ENCODE results near the gene SLC39A2.
"Not testable (repeated sequence)": the region's sequence is repeated elsewhere in the genome, so short reads cannot be mapped to it uniquely, and the experiment has no call there.

SLC39A2 gene

GRCh38 chr14:21026274-21026987 lies 27.3 kb downstream of the SLC39A2 start:
- DNase-seq: no peak

DNA sequence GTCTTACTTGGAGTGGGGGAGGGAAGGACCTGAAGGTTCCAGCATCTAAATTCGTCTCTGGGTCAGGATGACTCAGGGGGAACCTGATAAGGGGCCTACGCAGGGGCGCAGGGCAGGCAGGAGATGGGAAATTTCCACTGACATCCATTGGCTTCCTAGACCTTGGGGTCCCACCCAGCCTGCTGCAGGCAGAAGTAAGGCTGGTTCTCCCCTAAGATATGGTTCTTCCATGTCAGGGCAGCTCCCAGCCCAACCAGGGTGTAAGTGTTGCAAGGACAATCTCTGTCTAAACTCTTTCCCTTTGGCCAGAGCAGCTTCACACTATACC lies 27.9 kb downstream of the SLC39A2 start:
- DNase-seq: no peak

GRCh38 chr14:21029917-21030316 lies 30.8 kb downstream of the SLC39A2 start, which contains the start of gene TPPP2:
Gene TPPP2 (plus strand): TSS chr14:21030217. CDS start chr14:21030582, 365 bp downstream.
- DNase-seq: no peak

GRCh38 chr14:21030531-21030930 lies 31.4 kb downstream of the SLC39A2 start:
- DNase-seq: no peak

DNA sequence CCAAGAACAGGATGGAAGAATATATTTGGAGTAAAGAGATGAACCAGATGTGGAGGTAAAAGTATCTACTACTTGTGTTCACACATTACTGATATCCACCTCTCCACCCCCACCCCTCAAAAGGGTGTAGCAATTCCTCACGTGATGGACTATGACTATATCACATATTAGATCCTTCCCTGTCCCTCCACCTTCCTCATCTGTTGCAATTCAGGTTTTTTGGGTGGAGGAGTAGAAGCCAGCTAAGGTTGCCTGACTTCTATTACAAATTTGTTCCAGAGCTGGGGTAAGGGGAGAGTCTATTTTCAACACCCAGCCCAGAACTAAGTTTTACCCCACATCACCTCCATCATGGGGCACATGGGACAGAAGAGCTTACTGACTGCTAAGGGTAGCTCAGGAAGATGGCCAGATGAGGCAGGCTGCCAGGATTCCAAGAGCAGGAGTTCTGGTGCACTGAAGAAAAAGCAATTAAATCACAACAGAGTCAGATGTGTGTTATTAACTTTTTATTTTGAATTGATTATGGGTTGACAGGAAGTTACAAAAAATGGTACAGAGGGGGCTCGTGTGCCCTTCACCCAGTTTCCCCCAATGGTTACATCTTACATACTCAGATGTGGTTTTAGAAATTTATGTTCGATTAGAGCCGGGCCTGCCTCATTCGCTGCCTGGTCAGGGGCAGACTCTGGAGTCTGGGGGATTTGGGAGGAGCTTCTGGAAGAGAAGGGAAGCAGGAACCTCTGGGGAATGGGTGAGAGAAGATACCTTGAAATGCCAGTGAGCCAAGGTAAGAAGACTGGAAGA lies 33.4 kb downstream of the SLC39A2 start:
- no peak for DNase-seq

GRCh38 chr14:21033133-21033698 lies 34.1 kb downstream of the SLC39A2 start:
- no peak for DNase-seq

GRCh38 chr14:21034707-21035106 lies 35.6 kb downstream of the SLC39A2 start, which contains the start of gene RNASE13:
Gene RNASE13 (minus strand): TSS chr14:21034807. CDS start chr14:21034288, 519 bp downstream.
- no peak for DNase-seq

GRCh38 chr14:21036751-21037150 lies 37.7 kb downstream of the SLC39A2 start:
- DNase-seq: no peak

GRCh38 chr14:21037156-21037555 lies 38.1 kb downstream of the SLC39A2 start:
- DNase-seq: no peak

DNA sequence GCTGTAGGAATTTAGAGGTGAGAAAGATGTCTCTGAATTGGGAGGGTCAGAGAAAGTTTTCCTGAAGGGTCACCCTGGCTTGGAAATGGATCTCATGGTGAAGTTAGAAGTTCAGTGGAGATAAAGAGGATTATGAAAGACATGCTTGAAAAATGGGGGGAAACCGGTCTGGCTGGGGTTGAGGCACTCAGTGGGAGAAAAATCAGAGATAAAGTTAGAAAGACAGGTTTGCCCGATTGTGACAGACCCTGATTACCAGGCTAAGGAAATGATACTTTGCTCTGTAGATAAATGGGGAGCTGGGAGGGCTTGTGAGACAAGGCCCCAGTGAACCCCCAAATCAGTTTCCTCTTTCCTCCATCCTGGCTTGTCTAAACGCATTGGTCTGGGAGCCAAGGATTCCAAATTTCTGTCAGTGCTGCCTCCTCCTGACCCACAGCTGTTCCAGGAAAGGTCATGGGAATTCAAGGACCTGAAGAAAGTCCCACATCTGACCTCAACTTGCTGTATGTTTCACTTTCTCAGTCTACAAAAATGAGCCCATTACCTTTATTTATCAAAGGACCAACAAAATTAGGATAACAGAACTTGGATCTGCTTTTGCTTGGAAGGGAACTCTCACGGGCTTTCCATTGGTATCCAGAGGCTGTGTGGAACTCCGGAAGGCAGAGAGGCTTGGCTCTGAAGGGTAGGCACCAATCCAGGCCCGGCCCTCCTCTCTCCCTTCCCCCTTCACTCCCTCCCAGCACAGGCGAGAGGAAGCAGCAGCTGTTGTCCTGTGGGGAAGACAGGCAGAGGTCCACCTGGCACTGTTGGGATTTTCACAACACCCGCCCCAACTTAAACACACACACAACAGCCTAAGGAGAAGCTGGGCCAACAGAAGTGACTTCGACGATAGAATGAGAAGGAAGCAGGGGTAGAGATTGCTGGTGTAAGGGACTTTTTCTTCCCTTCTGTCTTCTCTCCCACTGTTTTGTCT lies 39.6 kb downstream of the SLC39A2 start:
- DNase-seq: no peak

DNA sequence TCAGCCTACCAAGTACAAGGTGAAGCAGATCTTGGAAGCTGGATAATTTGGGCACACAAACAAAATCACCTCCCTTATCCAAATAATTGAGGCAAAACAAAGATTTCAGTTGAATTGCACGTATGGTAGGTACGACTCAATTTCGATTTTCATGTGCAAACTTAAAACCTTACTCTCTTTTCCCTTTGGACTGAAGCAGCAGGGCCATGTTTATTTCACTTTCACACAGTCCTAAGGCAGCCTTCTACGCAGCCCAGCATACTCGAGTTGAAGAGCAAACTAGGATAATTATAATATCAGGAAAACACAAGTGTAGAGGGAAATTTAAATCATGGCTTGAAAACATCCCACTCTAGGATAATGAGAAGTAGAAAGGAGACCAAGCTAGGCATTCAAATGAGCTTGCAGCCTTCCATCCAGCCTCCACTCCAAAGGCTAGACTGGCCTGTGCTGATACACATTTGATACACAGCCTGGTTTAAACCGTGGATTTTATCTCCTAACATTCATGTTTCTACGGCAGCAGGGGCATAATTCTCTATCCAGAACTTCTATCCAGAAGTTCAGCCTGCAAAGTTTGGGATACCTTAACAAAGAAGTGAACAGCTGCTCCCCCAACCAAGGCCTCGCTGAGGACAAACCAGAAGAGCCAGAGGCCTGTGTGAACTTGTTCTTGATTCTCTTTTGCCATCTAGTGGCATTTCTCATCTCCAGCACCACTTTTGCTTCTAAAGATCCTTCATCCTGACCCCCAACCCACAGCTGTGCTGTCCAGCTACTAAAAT lies 40.7 kb downstream of the SLC39A2 start:
- DNase-seq: peak; percentile 42

DNA sequence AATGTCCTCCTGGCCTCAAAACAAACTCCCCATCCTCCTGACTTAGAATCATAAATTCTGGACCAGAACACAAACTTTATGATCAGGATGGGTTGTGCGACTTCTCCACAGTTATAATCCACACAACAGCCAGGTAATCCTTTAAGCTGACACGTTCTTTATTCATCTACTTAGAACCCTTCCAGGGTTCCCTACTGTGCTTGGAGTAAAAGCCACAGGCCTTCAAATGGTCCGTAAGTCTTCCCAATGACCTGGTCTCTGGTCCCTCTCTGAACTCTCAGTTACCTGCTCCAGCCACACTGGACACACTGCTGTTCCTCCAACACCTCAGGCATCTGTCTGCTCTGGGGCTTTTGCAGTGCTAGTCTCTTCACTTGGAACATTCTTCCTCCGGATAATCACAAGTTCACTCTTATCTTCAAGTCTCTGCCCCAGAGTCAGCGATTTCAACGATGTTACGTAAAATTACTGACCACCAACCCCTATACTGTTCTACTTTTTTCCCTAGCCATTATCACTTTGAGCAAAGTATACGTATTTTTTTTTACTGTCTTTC lies 41.4 kb downstream of the SLC39A2 start:
- DNase-seq: no peak

- not testable (repeated sequence) for DNase-seq
Measured at GRCh38 chr14:21040941-21041340, 41.8 kb downstream of the SLC39A2 start.

GRCh38 chr14:21041676-21042433 lies 42.8 kb downstream of the SLC39A2 start, which contains the start of gene RNASE7:
Gene RNASE7 (plus strand): TSS chr14:21042362. CDS start chr14:21042993, 631 bp downstream.
- no peak for DNase-seq

- no peak for DNase-seq
Measured at GRCh38 chr14:21042918-21043317, 43.8 kb downstream of the SLC39A2 start.

- no peak for DNase-seq
Measured at GRCh38 chr14:21043387-21043973, 44.4 kb downstream of the SLC39A2 start.

GRCh38 chr14:21043974-21044618 lies 45.0 kb downstream of the SLC39A2 start:
- peak; percentile 91 for DNase-seq

GRCh38 chr14:21047378-21047781 lies 48.3 kb downstream of the SLC39A2 start:
- DNase-seq: no peak

- DNase-seq: no peak
Measured at GRCh38 chr14:21048638-21049037, 49.5 kb downstream of the SLC39A2 start.

DNA sequence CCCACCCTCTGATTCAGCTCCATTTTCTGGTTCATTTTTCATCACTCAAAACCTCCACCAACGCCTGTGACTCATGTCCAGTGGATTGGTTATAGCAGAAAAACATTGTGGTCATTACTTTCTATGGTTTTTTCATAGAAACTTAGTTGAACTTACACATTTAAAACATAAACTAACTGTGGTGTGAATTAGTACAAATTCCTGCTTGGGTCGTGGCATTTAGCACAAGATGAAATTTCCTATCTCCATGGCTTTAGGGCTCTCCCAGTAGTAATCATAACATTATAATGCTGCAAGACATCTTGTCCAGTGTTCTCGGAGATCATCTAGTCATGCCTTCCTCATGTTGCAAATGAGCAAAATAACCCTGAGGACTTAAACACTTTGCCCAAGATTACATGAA lies 50.2 kb downstream of the SLC39A2 start:
- DNase-seq: no peak
